MCF 10A (cell line): ENCODE data around the gene HSD11B1L. TPM values are rescaled to one million over a fixed set of nuclear protein-coding genes. Genes with fewer than 3 reads are reported as not detected.

Experiments
- BruUV-seq: library from RNA; stranded (reverse); fragments of 400-500 nt; replicated peaks from 2 replicates; lab custom pipeline; 2021; lab: Mats Ljungman, UMichigan
- CTCF ChIA-PET: fragments of 300-600 bp; sonication (Branson Sonifier 250); formaldehyde crosslinking; extraction: SDS; loops from one replicate; lab custom pipeline; 2021; ENCODE audit warnings: antibody characterized with exemption, inconsistent platforms; lab: Yijun Ruan, JAX
- POLR2A ChIA-PET: fragments of 300-600, 350-650 bp; sonication (Branson Sonifier 250); formaldehyde crosslinking; extraction: SDS; loops from one replicate; lab custom pipeline; 2020; ENCODE audit warnings: antibody characterized with exemption, inconsistent platforms; lab: Yijun Ruan, JAX
- DNase-seq: peaks from one replicate; pipeline ENCODE4 v3.0.0-alpha.2; 2018; ENCODE audit not compliant: unreplicated experiment
- H3K27ac Mint-ChIP-seq: one replicate; pipeline ENCODE4 v1.8.0; 2022; ENCODE audit warnings: mild to moderate bottlenecking, low read depth, mixed read lengths; ENCODE audit not compliant: unreplicated experiment
- H3K27me3 Mint-ChIP-seq: one replicate; pipeline ENCODE4 v1.8.0; 2022; ENCODE audit warnings: mixed read lengths; ENCODE audit not compliant: insufficient read depth, unreplicated experiment
- H3K36me3 Mint-ChIP-seq: one replicate; pipeline ENCODE4 v1.8.0; 2022; ENCODE audit warnings: mild to moderate bottlenecking, moderate library complexity, mixed read lengths; ENCODE audit not compliant: insufficient read depth, unreplicated experiment
- H3K4me1 Mint-ChIP-seq: one replicate; pipeline ENCODE4 v1.8.0; 2022; ENCODE audit warnings: mixed read lengths; ENCODE audit not compliant: insufficient read depth, unreplicated experiment
- H3K4me3 Mint-ChIP-seq: one replicate; pipeline ENCODE4 v1.8.0; 2022; ENCODE audit warnings: mild to moderate bottlenecking, moderate library complexity, mixed read lengths; ENCODE audit not compliant: unreplicated experiment
- H3K9me3 Mint-ChIP-seq: one replicate; pipeline ENCODE4 v1.8.0; 2022; ENCODE audit warnings: mixed read lengths; ENCODE audit not compliant: unreplicated experiment
- intact Hi-C: fragments of 100-400 bp; cut with micrococcal nuclease; formaldehyde crosslinking; loops from 2 replicates; pipeline ENCODE4 v1.14.1; 2022
- total RNA-seq: library from RNA; stranded (reverse); gene quantifications from 2 replicates; pipeline ENCODE4 v1.2.3, GENCODE V29; 2022
- TF ChIP-seq, protein P1 (sequence below): fragments of 200-600 bp; IDR thresholded peaks from one replicate; pipeline ENCODE4 v1.8.0; 2022; ENCODE audit warnings: antibody characterized with exemption, mild to moderate bottlenecking; ENCODE audit not compliant: unreplicated experiment

Gene HSD11B1L
- total RNA-seq, 1 experiment from 2014 or later, result 5.5 TPM

DNA sequence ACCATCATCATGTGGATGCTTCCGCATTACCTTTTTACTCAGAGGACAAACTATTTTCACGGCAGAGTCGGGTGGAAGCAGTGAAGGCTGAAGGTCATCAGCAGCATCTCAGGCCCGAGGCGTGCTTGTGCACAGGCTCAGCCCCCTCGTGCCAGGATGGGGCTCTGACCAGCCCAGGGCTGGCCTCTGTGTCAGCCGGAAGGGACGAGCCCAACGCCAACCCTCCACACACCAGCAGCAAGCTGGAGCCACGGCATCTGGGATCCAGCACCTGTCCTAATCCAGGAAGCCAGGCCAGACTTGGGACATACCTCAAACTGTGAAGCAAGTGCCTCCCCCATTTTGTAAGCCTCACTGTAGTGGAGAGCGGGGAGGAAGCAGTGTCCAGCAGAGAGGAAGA, 11.6 kb upstream of the HSD11B1L start:
- Mint-ChIP-seq H3K36me3 (peaks cover 74% of the 10 kb centered on the region), H3K27me3 (no peaks in the 10 kb centered on the region), H3K27ac (no peak overlapping the region), H3K4me3 (no peak overlapping the region), H3K4me1 (peaks cover 5% of the 10 kb centered on the region), H3K9me3 (no peaks in the 10 kb centered on the region)
- no TSS peak for BruUV-seq
- ChIA-PET POLR2A (no interaction called here), CTCF (interaction anchor here (0.6 kb wide), 1 partner anchor 794 kb away, joined by 3 read pairs; no protein-coding TSS in a partner anchor)
- intact Hi-C loops, result no loop called here
- DNase-seq, result no peak
- TF ChIP-seq, protein P1, sequence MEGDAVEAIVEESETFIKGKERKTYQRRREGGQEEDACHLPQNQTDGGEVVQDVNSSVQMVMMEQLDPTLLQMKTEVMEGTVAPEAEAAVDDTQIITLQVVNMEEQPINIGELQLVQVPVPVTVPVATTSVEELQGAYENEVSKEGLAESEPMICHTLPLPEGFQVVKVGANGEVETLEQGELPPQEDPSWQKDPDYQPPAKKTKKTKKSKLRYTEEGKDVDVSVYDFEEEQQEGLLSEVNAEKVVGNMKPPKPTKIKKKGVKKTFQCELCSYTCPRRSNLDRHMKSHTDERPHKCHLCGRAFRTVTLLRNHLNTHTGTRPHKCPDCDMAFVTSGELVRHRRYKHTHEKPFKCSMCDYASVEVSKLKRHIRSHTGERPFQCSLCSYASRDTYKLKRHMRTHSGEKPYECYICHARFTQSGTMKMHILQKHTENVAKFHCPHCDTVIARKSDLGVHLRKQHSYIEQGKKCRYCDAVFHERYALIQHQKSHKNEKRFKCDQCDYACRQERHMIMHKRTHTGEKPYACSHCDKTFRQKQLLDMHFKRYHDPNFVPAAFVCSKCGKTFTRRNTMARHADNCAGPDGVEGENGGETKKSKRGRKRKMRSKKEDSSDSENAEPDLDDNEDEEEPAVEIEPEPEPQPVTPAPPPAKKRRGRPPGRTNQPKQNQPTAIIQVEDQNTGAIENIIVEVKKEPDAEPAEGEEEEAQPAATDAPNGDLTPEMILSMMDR, result no peak

DNA sequence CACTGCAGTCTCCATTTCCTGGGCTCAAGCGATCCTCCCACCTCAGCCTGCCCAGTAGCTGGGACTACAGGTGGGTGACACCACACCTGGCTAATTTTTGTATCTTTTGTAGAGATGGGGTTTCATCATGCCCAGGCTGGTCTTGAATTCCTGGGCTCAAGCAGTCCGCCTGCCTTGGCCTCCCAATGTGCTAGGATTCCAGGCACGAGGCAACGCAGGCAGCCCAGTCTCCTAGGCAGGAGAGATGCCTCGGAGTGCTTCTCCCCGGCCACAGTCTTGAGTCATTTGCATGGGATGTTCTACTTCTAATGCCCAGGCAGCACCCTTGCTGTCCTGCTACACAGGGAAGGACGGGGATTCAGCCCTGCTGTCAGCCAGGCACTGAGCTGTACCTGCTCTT, 9.2 kb upstream of the HSD11B1L start:
- BruUV-seq, result no TSS peak
- POLR2A ChIA-PET, result interaction anchor here (1.6 kb wide), 1 partner anchor 19 kb away, joined by 5 read pairs; no protein-coding TSS in a partner anchor
- H3K9me3 Mint-ChIP-seq, result no peaks in the 10 kb centered on the region
- H3K27ac Mint-ChIP-seq, result no peak overlapping the region
- no peak for DNase-seq
- no peak overlapping the region for H3K4me3 Mint-ChIP-seq
- peaks cover 15% of the 10 kb centered on the region for H3K4me1 Mint-ChIP-seq
- no peaks in the 10 kb centered on the region for H3K27me3 Mint-ChIP-seq
- CTCF ChIA-PET, result interaction anchor here (0.6 to 1.2 kb wide), 2 partner anchors 11 to 15 kb away, joined by 3 read pairs; no protein-coding TSS in a partner anchor
- TF ChIP-seq, protein P1, result no peak
- intact Hi-C loops, result no loop called here
- peaks cover 51% of the 10 kb centered on the region for H3K36me3 Mint-ChIP-seq

DNA sequence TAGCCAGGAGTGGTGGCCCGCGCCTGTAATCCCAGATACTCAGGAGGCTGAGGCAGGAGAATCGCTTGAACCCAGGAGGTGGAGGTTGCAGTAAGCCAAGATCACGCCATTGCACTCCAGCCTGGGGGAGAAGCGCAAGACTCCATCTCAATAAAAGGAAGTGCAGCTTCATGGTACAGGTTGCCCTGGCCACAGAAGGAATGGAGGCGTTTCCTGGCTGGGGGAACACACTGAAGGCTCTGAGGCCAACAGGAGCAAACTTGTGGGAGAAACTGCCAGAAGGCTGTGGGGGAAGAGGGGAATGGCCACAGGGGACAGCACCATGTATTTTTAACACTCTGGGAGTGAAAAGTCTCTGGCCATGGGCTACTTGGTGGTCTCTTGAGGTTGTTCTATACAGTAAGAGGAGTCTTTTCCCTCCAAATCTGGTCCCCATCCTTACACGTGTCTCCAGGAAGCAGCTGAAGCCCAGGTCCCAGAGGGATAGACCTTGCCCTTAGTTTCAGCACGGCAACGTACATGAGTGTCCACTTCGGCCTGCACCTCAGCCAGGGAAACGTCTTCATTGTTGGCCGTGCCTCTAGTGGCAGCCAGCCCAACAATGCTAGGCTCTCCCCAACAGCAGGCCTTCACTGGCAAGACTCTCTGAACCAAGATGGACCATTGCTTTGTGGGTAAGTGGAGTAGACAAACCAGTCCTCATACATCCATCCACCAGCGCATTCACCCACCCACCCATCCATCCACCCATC, 7.9 kb upstream of the HSD11B1L start:
- no peak for DNase-seq
- intact Hi-C loops, result no loop called here
- TF ChIP-seq, protein P1, result no peak
- Mint-ChIP-seq H3K4me1 (peaks cover 10% of the 10 kb centered on the region), H3K27me3 (no peaks in the 10 kb centered on the region), H3K4me3 (no peak overlapping the region), H3K9me3 (no peaks in the 10 kb centered on the region), H3K27ac (no peak overlapping the region), H3K36me3 (peaks cover 38% of the 10 kb centered on the region)
- POLR2A ChIA-PET, result interaction anchor here (1.0 kb wide), 1 partner anchor 17 kb away, joined by 3 read pairs; no protein-coding TSS in a partner anchor
- no TSS peak for BruUV-seq
- CTCF ChIA-PET, result no interaction called here

DNA sequence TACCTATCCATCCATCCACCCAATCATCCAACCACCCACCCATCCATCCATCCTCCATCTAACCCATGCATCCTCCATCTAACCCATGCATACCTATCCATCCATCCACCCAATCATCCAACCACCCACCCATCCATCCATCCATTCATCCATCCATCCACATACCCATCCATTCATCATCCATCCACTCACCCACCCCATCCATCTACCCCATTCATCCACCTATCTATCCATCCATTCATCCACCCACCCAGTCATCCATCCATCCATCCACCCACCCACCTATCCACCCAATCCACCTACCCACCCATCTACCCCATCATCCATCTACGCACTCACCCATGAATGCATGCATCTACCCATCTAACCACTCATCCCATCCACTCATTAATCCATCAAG, 7.1 kb upstream of the HSD11B1L start:
- peaks cover 29% of the 10 kb centered on the region for H3K36me3 Mint-ChIP-seq
- no peaks in the 10 kb centered on the region for H3K27me3 Mint-ChIP-seq
- DNase-seq, result no peak
- intact Hi-C loops, result no loop called here
- H3K27ac Mint-ChIP-seq, result no peak overlapping the region
- peaks cover 10% of the 10 kb centered on the region for H3K4me1 Mint-ChIP-seq
- H3K4me3 Mint-ChIP-seq, result no peak overlapping the region
- ChIA-PET CTCF (no interaction called here), POLR2A (interaction anchor here (0.8 kb wide), 1 partner anchor 16 kb away, joined by 4 read pairs; the partner anchor contains the start of gene RPL36)
- BruUV-seq, result no TSS peak
- no peaks in the 10 kb centered on the region for H3K9me3 Mint-ChIP-seq
- TF ChIP-seq, protein P1, result no peak
